GM21619 (cell line): ENCODE results near the gene COL27A1.

ENCODE experiments used
- ATAC-seq: cut with Tn5 transposase; IDR thresholded peaks from one replicate; pipeline ENCODE4 v1.9.1; 2021; ENCODE audit not compliant: unreplicated experiment

COL27A1 gene

GRCh38 chr9:114202849-114203248 is 47.5 kb downstream of the COL27A1 start:
- no peak for ATAC-seq

GRCh38 chr9:114203410-114204140 is 48.2 kb downstream of the COL27A1 start:
- ATAC-seq, result no peak

GRCh38 chr9:114204265-114204664 is 48.9 kb downstream of the COL27A1 start:
- ATAC-seq, result no peak

GRCh38 chr9:114205171-114206015 is 50.1 kb downstream of the COL27A1 start:
- no peak for ATAC-seq

DNA sequence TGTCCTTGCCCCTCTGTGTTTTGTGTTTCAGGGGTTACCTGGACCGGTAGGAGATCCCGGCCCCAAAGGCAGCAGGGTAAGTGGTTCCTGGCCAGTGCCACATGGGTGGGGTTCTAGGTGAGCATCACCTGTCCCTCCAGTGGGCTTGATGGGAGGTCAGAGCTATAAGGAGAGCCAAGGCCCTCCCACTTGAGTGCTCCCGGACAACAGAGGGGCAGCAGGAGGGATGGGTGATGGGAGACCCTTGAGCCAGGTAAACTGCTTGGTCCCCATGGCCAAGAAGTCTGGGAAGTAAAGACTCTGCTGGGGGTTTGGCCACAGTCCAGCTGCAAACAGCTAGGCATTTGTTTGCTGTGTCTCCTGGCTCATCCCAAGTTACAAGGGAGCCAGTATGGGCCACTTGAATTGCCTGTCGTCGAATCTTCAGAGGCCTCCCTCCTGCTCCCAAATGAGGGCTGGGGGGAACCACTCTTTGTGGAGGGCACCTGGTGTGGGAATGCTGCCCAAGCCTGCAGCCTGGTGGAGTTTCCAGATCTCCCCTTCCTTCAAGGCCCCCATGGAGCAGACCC is 51.0 kb downstream of the COL27A1 start:
- ATAC-seq, result no peak

DNA sequence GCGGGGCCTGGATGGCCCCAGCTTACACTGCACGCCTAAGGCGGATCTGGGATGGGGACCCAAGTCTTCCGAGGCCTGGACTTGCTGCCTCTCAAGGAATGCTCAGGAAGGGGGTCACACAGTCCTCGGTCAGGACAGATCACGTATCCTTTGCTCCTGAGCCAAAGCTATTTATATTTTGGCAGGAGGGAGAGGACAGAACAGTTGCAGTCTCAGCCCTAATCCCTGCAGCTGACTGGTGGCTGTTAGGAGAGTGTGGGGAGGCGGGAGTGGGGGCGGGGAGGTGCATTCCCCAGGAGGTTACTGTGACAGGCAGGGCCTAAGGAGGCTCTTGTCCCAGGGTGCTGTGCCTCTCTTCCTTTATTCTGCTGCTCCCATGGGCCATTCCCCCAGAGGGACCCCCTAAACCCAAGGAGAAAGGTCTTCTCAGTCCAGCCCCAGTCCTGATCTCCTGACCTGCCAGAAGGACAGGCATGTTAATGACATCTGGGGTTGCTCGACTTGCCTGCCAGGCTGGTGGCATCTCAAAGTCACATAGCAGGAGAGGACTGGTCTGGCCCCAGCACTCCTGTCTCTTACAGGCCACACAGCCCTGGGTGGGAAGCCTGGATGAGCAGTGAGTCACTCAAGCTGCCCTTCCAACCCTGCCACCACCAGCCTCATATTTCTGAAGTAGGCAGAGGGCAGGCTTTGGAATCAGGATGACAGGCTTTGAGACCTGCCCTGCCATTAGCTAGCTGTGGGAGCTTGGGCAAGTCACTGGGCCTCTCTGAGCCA is 51.9 kb downstream of the COL27A1 start:
- ATAC-seq, result no peak

DNA sequence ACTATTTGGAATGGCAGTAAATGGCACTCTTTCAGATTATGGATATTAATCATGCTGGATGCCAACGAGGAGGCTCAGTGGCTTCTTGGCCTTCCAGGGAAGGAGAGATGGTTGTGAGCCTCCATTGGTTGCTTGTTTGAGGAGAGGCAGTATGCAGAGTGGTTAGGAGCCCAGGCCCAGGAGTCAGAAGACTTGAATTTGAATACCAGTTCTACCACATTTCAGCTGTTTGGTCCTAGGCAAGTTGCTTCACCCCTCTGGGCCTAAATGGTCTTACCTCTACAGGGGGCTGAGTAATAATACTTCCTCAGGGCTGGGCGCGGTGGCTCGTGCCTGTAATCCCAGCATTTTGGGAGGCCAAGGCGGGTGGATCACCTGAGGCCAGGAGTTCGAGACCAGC is 52.5 kb downstream of the COL27A1 start:
- no peak for ATAC-seq

GRCh38 chr9:114209151-114209550 is 53.8 kb downstream of the COL27A1 start:
- no peak for ATAC-seq

DNA sequence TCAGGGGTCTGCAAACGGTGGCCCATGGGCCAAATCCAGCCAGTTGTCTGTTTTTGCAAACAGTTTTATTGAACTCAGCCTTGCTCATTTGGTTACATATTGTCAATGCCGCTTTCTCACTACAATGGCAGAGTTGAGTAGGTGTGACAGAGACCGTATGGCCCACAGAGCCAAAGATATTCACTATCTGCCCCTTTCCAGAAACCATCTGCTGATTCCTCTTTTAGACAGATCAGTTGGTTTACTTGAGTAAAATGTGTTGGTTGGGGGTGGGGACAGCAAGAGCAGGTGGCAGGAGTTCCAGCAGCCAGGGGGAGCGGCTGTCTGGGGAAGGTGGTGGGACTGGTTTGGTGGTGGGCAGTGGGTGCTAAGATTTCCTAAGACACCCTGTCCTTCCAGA is 54.8 kb downstream of the COL27A1 start:
- no peak for ATAC-seq

DNA sequence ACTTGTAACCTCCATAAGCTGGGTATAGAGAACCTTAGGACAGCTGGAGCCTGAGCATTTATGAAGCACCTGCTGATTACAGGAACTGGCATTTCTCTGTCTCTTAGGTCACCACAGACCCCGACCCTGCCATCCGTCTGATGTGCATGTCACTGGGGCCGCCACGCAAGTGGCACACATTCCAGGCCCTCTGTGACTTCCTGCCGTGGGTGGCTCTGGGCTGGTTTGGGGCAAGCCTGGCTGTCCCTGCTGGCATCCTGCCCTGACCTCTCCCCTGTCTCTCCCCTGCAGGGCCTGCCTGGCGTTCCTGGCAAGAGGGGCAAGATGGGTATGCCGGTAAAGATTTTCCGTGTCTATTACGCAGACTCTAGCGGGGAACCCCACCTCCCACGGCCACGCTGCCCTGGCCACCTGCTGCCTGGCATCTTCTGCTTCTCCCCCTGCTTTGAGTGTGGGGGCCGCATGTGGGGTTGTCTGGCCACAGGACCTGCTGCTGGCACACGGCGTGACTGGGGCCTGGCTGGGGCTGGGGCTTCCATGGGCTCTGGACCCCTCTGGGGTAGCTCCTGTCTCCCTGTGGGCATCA is 55.4 kb downstream of the COL27A1 start:
- ATAC-seq, result no peak

- no peak for ATAC-seq
These were observed 57.5 kb downstream of the COL27A1 start for GRCh38 chr9:114212826-114213225.

DNA sequence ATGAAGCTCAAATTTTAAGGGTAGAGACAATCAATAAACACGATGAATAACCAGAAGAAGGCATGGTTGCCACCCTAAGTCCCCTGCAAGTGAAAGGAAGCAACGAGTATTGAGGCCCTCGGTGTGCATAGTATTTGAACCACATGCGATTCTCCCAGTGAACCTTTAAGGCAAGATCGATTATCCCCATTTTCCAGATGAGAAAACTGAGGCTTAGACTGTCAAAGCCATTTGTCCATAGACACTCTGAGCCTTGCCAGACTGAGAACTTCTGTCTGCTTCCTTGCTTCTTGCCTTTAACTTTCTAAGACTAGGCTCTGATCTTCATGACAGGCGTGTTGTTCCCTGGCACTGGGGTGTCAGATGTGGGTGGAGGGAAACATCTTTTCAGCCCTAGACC is 58.2 kb downstream of the COL27A1 start:
- ATAC-seq, result no peak

DNA sequence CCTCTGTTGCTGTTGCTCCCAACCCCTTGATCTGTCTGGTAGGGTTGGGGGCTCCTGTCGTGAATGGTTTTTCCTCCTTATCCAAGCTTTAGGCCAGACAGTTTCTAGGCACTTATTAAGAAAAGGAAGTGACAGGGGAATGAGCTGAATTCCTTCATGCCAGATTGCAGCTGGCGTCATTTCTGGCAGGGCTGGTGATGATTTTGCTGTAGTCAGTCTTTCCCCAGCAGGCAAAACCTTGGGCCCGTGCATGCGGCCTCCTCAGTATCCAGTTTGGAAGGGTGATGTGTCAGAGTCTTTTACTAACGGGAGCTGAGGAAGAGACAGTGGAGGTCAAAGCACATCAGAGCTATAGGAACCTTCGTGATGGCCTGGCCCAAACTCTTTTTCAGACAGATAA is 58.8 kb downstream of the COL27A1 start:
- ATAC-seq, result no peak

DNA sequence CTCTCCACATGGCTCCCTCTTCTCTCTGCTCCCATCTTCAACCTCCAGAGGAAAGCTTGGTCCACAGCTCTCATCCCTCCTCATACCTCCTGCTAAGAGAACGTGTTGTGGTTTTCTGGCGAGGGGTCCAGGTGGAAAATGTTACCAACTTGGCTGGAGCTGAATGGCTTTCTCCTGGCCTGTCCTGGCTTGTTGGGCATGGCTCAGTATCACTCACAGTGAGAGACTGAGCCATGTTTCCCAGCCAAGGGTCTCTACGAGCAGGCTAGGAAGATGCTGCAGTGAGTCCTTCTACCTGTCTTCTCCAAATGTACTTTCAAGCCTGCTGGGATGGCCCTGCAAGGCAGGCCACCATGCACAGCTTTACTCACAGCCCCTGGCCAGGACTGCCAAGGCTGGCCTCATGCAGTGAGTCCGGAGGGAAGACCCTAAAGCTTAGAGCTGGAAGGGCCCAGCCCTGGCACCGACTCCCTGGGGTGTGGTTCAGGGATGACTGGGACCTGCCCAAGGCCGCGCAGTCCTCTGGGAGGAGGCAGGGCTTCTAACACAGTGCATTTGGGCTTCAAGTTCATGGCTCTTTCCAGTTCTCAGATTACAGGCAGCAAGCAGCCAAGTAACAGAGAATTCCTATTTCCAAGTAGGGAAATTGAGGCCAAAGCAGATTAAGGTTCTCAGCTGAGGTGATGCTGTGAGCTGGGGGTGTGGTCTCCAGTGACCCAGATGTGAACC is 59.5 kb downstream of the COL27A1 start:
- no peak for ATAC-seq

- ATAC-seq, result no peak
These were observed 60.7 kb downstream of the COL27A1 start for GRCh38 chr9:114216081-114216480.

GRCh38 chr9:114216976-114217375 is 61.6 kb downstream of the COL27A1 start:
- ATAC-seq, result no peak

DNA sequence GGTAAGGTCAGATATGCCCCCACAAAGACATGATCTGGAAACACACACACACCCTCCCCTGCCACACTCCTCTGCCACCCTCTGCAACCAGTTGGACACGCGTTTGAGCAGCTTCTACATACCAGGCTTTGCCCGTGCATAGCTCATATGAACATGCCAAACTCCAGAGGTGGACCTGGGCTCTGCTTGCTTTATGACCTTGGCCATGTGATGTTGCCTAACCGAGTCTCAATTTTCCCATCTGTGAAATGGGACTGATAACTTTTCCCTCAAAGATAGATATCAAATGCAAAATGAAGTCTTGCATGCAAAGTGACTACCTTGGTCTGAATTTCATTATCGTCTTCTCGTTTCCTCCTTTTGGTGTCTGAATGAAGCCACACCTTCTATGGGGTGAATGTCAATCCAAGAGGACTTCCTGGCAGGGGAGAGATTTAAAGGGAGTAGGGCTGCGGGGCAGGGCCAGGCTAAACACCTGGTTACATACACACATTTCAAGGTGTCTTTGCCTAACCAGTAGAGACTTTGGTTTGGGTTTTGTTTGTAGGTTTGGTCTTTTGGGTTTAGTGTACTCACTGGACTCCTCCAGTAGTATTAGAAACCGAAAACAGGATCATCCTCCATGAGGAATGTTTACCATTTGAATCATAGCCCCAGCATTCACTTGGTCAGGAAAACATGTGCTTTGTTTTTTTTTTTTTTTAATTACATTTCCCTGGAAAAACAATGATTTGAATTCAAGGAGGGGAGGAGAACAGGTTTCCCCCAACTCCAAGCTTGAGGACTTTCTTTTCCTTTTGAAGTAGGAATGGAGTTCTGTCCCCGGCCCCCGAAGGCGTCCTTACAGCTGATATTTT is 63.2 kb downstream of the COL27A1 start:
- no peak for ATAC-seq

GRCh38 chr9:114220061-114220541 is 64.8 kb downstream of the COL27A1 start:
- no peak for ATAC-seq
